HG03095 (cell line): Measurements from ENCODE around the gene CTAGE4.
"Not testable (repeated sequence)": the region's sequence is repeated elsewhere in the genome, so short reads cannot be mapped to it uniquely, and the experiment has no call there.

Experiments
- ATAC-seq: cut with Tn5 transposase; IDR thresholded peaks from one replicate; pipeline ENCODE4 v1.9.1; 2021; ENCODE audit warnings: moderate library complexity; ENCODE audit not compliant: unreplicated experiment

CTAGE4 gene, protein sequence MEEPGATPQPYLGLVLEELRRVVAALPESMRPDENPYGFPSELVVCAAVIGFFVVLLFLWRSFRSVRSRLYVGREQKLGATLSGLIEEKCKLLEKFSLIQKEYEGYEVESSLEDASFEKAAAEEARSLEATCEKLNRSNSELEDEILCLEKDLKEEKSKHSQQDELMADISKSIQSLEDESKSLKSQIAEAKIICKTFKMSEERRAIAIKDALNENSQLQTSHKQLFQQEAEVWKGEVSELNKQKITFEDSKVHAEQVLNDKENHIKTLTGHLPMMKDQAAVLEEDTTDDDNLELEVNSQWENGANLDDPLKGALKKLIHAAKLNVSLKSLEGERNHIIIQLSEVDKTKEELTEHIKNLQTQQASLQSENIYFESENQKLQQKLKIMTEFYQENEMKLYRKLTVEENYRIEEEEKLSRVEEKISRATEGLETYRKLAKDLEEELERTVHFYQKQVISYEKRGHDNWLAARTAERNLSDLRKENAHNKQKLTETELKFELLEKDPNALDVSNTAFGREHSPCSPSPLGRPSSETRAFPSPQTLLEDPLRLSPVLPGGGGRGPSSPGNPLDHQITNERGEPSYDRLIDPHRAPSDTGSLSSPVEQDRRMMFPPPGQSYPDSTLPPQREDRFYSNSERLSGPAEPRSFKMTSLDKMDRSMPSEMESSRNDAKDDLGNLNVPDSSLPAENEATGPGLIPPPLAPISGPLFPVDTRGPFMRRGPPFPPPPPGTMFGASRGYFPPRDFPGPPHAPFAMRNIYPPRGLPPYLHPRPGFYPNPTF

DNA sequence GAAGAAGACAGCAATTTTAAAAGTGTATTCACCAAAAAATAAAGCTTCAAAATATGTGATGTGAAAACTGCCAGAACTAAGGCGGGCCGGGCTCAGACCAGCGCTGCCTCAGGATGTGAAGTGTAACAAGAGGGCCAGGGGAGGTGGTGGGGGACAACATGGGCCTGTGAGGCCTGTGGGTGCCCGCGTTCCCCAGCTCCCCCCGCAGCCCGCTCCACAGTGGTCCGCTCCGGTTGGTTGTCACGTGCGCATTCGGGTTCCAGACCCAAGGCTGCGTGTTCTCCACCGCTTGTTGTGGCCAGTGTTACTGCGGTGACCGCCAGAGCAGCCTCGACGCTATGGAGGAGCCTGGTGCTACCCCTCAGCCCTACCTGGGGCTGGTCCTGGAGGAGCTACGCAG lies at the start of gene CTAGE4:
TSS of gene CTAGE4 (plus strand) at position 301 of the 400 bp plus-strand sequence. CDS start at position 339, 38 bp downstream.
- ATAC-seq: not testable (repeated sequence)

DNA sequence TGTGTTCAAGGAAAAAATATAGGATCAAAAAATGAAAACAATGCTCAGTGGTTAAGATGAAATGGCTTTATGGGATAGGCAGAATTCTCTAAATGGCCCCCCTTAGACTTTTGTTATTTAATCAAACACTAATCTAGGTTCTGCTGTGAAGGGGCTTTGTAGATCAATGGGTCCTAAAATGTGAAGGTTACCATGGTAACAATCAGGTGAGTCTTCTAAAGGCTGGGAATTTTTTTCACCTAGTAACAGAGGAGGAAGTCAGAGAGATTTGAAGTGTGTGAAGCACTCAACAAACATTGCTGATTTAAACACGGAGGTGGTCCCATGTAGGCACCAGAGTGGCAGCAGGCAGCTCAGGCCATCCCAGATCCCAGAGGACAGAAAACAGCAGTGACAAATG lies 49.1 kb upstream of the CTAGE4 start:
- no peak for ATAC-seq

DNA sequence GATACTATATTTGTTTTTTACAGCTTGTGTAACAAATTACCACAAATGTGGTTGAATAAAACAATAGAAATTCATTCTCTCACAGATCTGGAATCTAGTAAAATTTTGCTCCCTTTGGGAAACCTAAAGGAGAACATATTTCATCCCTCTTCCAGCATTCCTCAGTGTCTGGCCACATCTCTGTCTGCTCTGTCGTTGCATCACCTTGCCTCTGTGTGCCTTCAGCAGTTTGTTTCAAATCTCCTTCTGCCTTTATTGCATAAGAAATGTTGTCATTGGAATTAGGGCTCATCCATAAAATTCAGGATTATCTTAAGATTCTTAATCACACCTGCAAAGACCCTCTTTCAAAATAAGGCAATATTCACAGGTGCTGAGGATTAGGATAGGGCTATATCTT lies 45.8 kb upstream of the CTAGE4 start:
- ATAC-seq: no peak

DNA sequence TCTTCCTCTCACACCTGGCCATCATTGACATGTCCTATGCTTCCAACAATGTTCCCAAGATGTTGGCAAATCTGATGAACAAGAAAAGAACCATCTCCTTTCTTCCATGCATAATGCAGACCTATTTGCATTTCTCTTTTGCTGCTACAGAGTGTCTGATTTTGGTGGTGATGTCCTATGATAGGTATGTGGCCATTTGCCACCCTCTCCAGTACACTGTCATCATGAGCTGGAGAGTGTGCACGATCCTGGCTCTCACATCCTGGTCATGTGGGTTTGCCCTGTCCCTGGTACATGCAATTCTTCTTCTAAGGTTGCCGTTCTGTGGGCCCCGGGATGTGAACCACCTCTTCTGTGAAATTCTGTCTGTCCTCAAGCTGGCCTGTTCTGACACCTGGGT lies 41.1 kb upstream of the CTAGE4 start:
- no peak for ATAC-seq

DNA sequence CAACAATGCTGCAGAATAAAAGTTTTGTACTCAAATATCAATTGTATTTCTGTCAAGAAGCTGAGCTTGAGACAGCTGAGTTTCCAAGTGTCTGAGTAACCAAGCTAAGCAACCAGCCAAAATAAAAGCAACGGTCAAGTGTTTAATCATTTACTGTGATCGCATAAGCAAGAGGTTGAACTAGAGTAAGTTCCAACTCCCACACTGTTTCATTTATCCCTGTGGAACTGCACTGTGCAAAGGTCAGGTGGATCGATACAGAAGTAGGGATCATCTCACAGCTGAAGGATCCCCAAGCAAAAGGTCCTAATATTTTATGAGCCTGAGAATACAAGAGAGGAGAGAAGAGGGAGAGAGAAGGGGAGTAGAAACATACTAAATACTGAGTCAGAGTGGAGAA lies 38.8 kb upstream of the CTAGE4 start:
- ATAC-seq: no peak

DNA sequence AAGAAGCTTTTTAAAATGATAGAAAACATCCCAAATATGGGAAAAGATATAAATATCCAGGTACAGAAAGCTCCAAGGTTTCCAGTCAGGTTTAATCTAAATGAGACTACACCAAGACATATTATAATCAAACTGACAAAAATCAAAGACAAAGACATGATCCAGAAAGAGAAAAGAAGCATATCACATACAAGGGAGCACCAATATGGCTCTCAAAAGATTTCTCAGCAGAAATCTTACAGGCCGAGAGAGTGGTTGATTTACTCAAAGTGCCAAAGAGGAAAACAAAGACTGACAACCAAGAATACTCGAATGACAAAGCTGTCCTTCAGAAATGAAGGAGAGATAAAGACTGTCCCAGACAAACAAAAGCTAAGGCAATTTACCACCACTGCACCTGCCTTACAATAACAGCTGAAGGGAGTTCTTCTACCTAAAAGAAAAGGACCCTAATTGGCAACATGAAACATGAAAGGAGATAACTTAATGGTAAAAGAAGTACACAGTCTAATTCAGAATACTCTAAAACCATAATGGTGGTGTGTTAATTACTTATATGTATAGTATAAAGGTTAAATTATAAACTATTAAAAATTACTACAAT lies 34.9 kb upstream of the CTAGE4 start:
- ATAC-seq: no peak

DNA sequence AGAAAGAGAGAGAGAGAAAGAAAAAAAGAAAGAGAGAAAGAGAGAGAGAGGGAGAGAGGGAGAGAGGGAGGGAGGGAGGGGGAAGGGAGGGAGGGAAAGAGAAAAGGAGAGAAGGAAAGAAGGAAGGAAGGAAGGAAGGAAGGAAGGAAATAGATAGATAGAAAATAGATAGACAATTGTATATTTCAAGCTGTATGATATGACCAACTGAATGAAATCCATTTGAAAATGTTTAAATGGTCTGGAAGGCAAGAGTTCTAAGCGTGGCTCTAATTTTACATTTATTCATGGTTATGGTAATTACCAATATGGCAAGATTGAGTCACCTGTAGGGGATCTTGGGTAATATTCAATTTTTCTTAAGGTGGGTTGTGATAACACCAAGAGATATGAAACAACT lies 24.4 kb upstream of the CTAGE4 start:
- no peak for ATAC-seq

DNA sequence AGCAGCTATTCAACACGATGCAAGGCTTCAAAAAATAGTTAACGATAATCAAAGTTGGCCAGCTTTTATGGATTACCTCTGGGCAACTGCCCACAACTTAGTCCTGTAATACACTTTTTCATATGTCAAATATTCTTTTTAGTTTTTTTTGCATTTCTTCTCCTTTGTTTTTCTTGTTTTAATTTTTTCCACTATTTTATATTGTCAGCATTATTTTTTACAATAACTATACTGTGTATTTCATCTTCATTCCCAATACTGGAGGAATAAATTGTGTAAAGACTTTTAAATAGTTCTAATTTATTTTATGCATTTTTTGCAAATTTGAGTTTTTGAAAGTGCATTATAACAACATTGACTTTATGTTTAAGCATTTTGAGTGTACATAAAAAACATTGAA lies 18.5 kb upstream of the CTAGE4 start:
- no peak for ATAC-seq

DNA sequence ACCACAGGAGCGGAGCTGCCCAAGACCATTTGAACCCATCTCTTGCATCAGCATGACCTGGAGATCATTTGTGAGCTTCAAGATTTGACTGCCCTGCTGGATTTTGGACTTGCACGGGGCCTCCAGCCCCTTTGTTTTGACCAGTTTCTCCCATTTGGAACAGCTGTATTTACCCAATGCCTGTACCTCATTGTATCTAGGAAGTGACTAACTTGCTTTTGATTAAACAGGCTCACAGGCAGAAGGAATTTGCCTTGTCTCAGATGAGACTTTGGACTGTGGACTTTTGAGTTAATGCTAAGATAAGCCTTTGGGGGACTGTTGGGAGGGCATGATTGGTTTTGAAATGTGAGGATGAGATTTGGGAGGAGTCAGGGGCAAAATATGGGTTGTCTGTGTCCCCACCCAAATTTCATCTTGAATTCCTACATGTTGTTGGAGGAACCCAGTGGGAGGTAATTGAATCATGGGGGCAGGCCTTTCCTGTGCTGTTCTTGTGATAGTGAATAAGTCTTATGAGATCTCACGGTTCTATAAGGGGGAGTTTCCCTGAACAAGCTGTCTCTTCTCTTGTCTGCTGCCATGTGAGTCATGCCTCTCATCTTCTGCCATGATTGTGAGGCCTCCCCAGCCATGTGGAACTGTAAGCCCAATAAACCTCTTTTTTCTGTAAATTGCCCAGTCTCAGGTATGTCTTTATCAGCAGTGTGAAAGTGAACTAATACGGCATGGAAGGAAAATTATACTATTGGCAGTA lies 11.5 kb upstream of the CTAGE4 start:
- ATAC-seq: not testable (repeated sequence)

DNA sequence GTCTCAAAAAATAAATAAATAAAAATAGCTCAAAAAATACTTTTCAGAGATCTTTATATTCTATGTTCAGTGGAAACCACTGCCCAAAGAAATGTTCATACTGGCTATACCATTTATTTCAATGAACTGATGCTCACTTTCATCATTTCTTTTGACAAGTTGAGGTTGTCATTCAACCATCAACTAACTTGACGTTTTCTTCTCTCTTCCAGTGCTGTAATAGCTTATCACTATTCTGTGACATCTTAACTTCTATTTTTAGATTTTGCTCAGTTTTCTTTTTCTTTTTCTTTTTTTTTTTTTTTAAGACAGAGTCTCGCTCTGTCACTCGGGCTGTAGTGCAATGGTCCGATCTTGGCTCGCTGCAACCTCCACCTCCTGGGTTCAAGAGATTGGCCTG lies 8.7 kb upstream of the CTAGE4 start:
- no peak for ATAC-seq

DNA sequence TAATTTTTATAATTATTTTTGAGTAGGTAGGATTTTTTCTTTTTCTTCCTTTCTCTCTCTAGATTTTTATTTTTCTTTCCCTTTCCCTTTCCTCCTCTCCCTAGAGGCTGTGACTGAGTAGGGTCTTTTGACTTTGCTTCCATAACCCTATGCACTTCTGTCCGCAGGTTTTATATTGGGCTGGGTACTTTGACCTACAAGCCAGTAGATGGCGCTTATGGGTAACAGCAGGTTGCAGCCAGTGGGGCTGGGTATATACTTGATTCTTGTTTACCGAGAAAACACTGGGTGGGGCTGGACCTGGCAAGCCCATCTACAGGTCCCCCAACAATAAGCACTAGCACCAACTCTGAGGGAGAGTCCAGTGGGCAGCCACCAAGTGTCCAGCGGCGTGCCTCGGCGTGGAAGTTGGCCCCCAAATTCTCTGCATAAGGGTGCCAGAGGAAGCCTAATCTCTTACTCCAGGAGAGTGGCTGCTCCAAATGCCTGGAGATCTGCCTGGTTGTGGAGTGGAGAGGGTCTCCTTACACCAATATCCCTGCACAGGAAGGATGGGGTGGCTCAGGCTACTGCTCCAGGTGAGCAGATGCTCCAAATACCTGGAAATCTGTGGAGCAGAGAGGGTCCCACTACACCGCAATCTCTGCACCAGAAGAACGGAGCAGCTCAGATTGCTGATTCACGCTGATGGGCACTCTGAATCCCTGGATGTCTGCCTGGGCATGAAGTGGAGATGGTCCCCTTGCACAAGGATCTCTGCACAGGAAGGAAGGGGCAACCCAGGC lies 4.7 kb upstream of the CTAGE4 start:
- peak; percentile 95 for ATAC-seq

DNA sequence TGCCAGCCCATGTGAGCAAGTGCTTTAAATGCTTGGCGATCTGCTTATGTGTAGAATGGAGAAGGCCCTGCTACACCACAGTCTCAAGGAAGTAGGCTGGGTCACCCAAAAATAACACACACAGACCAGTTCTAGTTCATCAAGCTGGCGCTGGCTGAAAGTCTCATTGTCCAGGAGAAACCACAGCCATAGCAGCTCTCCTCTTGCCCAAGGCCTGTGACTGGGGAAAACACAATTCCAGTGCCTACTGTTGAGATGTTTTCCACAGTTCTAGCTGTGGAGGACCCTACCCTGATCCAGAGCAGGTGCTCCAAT lies 4.1 kb upstream of the CTAGE4 start:
- peak; percentile 12 for ATAC-seq

DNA sequence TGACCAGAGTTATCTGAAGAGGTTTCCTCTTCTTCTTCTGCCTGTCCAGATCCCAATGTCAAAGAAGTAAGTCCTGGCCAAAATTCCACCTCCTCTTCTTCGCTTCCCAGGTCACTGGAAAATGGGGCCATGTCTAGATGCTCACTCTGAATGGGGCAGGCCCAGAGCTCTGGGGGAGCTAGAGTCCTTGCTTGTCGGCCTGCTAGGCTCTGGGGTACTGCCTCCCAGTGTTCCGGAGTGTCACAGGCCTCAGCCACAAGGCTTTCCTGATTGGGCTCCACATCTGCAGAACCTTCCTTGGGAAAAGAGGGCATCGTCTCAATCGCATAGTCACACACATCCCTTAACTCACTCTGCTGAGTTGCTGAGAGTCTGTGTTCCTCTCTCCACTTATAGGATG lies 4.6 kb downstream of the CTAGE4 start:
- ATAC-seq: not testable (repeated sequence)

DNA sequence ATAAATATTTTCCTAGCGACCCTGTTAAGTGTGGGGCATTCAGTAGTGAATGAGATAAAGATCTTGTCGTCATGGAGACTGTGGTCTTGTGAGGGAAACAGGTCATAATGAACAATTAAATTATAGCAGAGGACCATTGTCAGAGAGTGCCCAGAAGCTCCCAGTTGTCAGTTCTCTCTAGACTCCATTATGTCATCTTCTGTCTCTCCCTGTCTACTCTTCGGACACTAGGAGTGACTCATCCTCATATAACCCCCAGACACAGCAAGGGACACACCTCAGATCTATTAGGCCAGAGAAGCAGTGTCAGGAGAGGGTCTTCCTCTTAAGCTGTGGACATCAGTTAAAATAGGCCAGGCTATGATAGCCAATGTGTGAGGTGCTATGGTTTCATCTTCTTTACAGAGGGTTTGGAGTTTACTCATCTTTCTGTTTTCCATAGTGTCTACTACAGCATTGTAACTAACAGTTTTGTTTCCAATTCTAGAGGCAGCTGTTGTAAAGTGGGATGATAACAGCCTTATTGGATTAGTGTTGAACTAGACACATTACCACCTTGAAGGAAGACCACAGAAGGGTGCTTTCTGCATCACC lies 5.4 kb downstream of the CTAGE4 start:
- not testable (repeated sequence) for ATAC-seq

DNA sequence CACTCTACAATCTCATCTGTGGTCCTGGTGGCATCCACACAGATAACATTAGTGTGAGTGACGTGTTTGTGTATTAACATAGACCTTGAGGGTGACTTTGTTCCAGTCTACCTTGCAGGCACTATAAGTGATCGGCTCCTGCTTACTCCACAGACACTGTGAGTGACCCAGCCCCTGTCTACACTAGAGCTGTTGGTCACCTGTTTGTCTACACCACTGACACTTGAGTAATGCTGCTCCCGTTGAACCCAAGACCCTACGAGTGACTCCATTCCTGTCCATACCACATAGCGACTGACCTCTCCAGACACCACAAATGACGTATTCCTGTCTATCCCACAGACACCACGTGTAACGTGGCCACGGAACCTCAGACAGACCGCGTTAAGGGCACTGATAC lies 10.5 kb downstream of the CTAGE4 start:
- not testable (repeated sequence) for ATAC-seq

DNA sequence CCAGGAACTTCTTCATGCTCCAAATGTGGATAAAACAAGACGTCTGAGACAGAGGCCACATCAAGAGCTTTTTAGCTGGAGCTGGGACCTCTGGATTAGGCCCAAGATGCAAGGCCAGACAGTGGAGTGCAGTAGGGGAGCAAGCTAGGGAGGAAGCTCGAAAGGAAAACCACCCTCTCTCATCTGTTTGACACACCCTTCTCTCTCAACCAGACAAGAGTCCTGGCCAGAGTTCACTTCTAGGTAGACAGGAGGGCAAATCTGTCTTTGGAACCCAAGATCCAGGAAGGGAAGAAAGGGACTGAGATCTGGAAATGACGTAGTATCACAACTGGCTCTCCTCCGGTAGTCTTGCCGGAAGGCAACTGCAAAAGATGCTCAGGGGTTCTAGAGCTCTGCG lies 11.2 kb downstream of the CTAGE4 start:
- not testable (repeated sequence) for ATAC-seq

DNA sequence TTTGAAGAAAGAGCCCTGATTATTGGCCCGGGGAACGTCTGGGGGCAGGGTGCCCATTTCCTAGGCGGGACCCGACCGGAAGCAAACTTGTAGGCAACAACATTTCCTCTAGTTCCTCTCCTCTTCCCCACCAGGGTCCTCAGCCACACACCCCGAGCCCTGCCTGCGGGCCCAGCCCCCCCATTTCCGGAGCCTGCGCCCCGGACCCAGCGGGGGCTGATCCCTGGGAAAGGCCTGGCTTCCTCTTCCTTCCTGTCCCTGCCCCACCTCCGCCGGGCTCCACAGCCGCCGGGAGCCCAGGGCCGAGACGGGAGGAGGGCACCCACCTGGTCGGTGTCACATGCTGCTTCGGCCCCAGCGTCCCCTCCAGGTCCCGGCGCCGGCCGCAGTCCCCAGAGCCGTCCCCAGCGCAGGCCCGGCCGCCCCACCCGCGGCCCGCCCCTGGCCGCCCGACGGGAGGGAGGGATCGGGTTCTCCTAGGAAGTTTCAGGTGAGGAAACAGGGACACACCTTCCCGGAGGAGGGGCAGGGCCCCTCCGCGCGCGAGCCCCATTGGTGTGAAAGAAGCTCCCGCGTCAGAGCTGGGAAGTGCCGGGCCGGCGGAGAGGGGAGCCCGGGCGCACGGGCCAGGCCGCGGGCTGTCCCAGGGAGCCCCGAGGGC lies 12.1 kb downstream of the CTAGE4 start, which contains the start of gene ARHGEF35:
TSS of gene ARHGEF35 (minus strand) at position 622 of the 661 bp plus-strand sequence. CDS start 7,450 bp downstream, outside the sequence.
- peak; percentile 50 for ATAC-seq

DNA sequence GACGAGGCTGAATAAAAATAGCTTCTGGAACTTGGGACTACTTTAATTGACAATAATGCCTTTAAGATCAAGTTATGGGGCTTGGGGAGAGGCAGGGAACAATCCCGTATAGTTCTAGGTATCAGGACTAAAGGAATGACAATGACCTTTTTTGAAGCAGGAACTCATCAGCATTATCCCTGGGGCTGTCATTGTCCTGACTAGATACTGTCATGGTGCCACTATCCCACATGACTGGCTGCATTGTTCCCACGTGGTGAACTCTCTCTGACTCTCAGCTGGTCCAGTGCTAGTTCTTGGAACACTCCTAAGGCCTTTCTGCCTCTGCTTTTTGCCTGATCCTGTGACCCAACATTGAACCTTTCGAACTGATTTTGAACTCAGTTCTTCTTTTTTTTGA lies 15.7 kb downstream of the CTAGE4 start:
- ATAC-seq: not testable (repeated sequence)

DNA sequence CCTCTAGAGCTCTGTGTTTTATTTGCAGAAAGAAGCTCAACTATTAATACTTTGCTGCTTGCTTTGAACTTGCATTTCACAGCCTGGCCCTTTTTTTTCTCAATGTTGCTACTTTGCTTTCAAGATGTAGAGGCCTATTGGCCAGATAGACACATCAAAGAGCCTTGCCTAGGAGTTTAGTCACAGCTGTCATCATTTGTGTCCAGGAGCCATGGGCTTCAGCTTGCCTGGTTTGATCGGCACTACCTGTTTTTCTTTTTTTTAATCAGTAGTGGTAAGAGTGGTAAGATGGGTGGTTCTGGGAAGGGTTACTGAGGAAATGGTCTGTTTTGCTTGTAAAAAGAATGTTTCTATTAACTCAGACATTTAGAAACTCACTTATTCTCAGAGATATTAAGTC lies 18.7 kb downstream of the CTAGE4 start:
- not testable (repeated sequence) for ATAC-seq
